AG10803 (cell line): ENCODE measurements around the gene GFRA1.
"Not testable (repeated sequence)": the region's sequence is repeated elsewhere in the genome, so short reads cannot be mapped to it uniquely, and the experiment has no call there.

Source experiments
- DNase-seq: peaks from one replicate; pipeline ENCODE4 v3.0.0; 2010; ENCODE audit warnings: low read depth
- H3K4me3 ChIP-seq: 2 replicates; pipeline ENCODE4 v1.5.1; 2011; ENCODE audit warnings: mild to moderate bottlenecking, low read length, control low read depth
- TF ChIP-seq, protein P1 (sequence below): conservative IDR thresholded peaks from 2 replicates; pipeline ENCODE4 v1.5.1; 2011; ENCODE audit warnings: mild to moderate bottlenecking, low read length, control low read depth, inconsistent platforms

The GFRA1 gene

DNA sequence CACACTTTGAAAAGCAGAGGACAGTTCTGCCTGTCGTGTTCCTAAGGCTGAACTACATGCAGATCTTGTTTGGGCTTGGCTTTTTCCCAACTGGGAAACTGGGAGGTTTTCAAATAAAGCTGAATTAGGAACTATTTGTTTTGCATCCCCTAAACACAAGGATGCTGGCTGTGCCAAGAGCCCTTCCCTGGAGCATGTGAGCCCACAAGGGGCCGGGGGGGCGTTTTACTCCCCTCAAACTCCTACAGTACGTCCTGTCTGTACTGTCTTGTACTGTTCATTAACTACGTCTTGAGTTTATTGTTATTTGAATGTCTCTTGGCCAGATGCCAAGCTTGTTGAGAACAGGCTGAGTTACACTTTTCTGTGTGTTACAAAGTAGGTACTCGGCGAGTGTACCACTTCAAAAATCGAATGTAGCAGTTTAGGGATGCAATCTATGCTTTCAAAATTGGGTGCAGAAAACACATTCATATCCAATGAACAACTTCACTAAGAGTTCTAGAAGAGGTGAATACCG is 94.9 kb downstream of the GFRA1 start:
- no peak overlapping the region for H3K4me3 ChIP-seq
- TF ChIP-seq, protein P1, sequence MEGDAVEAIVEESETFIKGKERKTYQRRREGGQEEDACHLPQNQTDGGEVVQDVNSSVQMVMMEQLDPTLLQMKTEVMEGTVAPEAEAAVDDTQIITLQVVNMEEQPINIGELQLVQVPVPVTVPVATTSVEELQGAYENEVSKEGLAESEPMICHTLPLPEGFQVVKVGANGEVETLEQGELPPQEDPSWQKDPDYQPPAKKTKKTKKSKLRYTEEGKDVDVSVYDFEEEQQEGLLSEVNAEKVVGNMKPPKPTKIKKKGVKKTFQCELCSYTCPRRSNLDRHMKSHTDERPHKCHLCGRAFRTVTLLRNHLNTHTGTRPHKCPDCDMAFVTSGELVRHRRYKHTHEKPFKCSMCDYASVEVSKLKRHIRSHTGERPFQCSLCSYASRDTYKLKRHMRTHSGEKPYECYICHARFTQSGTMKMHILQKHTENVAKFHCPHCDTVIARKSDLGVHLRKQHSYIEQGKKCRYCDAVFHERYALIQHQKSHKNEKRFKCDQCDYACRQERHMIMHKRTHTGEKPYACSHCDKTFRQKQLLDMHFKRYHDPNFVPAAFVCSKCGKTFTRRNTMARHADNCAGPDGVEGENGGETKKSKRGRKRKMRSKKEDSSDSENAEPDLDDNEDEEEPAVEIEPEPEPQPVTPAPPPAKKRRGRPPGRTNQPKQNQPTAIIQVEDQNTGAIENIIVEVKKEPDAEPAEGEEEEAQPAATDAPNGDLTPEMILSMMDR, result no peak
- DNase-seq, result no peak

DNA sequence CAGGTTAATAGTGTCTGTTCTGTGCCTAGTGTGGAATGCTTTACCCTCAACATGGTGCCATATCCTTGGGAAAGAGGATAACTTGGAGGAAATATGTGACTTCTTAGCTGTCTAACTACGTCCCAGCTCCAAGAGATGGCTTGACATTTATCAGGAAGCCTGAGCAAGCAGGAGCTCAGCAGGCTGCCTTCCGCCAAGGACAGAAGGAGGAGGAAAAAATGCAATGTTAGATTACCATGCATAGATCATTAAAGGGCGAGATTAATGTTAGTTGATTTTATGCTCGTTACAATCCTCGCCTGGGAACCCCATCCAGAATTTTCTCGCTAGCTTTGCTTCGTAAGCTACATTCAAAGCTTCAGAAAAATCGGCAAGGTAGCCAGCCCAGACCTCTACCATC is 97.8 kb downstream of the GFRA1 start:
- H3K4me3 ChIP-seq, result no peak overlapping the region
- TF ChIP-seq, protein P1, result no peak
- no peak for DNase-seq

DNA sequence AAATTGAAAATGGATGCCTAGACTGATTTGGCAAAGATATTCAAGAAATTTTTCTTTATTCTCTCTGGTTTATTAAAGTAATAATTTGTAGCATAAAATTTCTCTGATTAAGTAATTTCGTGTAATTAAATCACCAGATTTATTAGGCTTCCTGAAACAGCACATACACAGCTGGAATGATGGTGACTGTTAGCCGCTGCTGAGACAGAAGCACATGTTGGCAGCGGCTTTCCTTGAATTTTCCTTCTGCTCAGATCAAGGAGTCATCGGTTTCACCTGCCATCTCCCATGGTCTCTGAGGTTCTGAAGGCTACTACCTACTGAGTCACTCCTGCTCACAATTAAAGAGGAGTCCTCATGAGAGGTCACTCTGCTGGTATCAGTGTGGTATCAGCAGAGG is 101.5 kb downstream of the GFRA1 start:
- H3K4me3 ChIP-seq, result no peak overlapping the region
- TF ChIP-seq, protein P1, result no peak
- DNase-seq, result no peak

DNA sequence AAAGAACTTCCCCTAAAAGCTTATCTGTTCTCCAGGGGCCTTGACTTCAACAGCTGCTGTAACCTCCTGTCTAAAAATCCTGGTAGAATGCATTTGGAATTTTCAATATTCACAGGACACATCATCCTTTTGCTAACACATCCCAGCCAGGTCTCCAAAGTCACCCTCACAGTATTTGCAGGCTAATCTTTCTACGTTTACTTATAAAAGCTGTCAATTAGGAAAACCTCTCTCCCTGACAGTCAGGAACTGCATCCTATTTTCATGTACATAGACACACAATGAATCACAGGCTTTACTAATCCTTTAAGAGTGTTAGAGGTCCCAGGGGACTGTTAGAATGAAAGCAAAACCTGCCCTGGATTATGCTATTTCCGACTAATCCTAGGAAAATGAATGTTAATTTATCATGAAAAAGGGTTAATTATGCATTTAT is 102.2 kb downstream of the GFRA1 start:
- DNase-seq, result peak; percentile 67
- no peak overlapping the region for H3K4me3 ChIP-seq
- TF ChIP-seq, protein P1, result no peak

DNA sequence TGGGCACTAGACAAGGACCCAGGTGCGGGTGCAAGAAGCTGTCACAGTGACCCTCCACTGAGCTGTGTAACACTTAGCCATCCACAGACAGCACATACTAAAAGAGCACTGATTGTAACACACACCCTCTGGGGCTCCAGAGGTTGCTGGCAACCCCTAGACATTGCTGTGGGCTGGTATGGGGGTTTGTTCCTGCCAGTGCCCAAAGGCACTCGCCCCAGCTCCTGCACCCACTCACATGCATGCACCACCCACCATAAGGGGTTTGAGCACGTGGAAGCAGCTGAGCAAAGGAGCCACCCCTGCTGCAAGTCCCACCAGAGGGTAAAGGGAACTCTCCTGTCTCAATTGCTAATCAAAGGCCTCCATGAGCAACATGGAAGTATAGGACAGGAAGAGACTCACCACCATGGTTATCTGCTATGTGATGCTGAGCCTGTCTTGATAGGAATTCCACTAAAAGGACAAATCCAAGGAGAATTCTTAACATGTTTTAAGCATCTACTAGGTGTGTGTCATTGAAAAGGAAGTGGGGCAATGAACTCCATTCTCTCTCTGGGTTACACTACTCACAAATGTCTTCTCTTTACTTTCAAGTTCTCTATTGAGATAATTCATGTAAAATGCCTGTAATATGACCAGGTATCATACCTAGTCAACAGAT is 103.1 kb downstream of the GFRA1 start:
- H3K4me3 ChIP-seq, result no peak overlapping the region
- DNase-seq, result peak; percentile 14
- TF ChIP-seq, protein P1, result no peak

DNA sequence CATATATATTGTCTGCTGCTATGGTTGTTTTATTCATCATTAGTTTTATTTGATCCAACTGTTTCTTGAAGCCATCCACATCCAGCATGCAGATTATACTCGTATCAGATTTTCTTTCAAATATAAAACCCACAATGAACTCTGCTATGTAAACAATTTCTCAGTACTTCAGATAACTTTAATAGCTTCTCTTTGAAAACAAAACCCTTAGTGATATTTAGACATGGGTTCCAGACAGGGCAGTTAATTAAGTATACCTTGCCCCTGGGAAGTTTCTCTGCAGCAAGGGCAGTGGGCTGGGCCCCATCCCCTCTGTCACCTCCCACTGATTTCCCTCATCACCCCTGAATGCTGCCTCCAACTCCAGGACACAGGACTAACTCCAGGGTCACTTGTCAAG is 104.3 kb downstream of the GFRA1 start:
- no peak overlapping the region for H3K4me3 ChIP-seq
- TF ChIP-seq, protein P1, result no peak
- no peak for DNase-seq

DNA sequence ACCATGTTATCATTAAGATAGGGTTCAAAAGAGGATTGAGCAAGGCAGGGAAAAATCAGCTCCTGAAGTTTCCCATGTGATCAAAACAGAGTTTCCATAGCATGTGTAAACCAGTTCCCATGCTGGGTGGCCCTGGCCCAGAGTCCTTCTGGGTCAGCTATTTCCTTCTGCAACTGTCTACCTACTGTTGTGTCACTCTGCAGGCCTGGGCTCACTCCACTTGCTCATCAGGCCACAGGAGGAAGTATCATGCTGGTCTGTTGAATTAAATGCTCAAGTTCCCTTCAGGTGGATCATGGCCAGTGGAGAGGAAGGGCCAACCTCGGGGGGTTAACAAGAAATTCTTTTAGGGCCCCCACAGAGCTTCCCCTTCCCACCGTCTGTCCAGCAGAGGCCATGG is 104.7 kb downstream of the GFRA1 start:
- TF ChIP-seq, protein P1, result no peak
- DNase-seq, result no peak
- no peak overlapping the region for H3K4me3 ChIP-seq

DNA sequence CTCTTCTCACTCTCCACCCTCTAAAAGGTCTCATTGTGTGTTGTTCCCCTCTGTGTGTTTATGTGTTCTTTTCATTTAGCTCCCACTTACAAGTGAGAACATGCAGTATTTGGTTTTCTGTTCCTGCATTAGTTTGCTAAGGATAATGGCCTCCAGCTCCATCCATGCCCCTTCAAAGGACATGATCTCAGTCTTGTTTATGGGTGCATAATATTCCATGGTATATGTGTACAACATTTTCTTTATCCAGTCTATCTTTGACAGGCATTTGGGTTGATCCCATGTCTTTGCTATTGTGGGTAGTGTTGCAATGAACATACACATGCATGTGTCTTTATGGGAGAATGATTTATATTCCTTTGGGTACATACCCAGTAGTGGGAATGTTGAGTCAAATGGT is 107.1 kb downstream of the GFRA1 start:
- H3K4me3 ChIP-seq, DNase-seq: not testable (repeated sequence)
